ENCODE data around the gene TYK2.

TYK2 gene

GRCh38 chr19:10422046-10422461, 41.7 kb upstream of the TYK2 start:
- no peak overlapping the region for H2BK15ac ChIP-seq (replicated peaks; ENCODE audit: low read depth)
- no peak overlapping the region for H2AK5ac ChIP-seq (ENCODE audit: low read length)
- no peak overlapping the region for H3K4me3 ChIP-seq (ENCODE audit: low read length)
- no peak overlapping the region for H4K8ac ChIP-seq (ENCODE audit: low read depth, low read length)
- no peak overlapping the region for H3K27ac ChIP-seq (ENCODE audit: low read depth, low read length)
- no peak for DNase-seq
- no peak overlapping the region for H3K9ac ChIP-seq (ENCODE audit: low read length)
- H3K4ac ChIP-seq (ENCODE audit: low read depth, low read length), result no peak overlapping the region
- H3K56ac ChIP-seq (ENCODE audit: low read length), result peak overlapping the region; percentile 7
- no peak overlapping the region for H3K23ac ChIP-seq (ENCODE audit: low read length)
- H3K79me1 ChIP-seq (ENCODE audit: low read length), result no peaks in the 10 kb centered on the region
- no peaks in the 10 kb centered on the region for H3K4me1 ChIP-seq (ENCODE audit: control insufficient read depth, low read depth, low read length)
- peaks cover 19% of the 10 kb centered on the region for H3K27me3 ChIP-seq (ENCODE audit: insufficient read depth, low read length, poor library complexity)
- WGBS (ENCODE audit: extremely low coverage, insufficient coverage, low lambda C conversion rate), result no CpG with 5 or more reads among the region's 4 CpGs
- no peak overlapping the region for H3K18ac ChIP-seq (ENCODE audit: low read length)
- H3K36me3 ChIP-seq (ENCODE audit: control insufficient read depth, insufficient read depth, low read length), result no peaks in the 10 kb centered on the region
- no peaks in the 10 kb centered on the region for H3K79me2 ChIP-seq (ENCODE audit: control insufficient read depth, insufficient read depth, low read length)
- H2BK120ac ChIP-seq (ENCODE audit: low read depth, low read length), result no peak overlapping the region
- no peak overlapping the region for H3K4me2 ChIP-seq (ENCODE audit: low read length)
- H4K5ac ChIP-seq (ENCODE audit: low read length), result no peak overlapping the region
- H2BK5ac ChIP-seq (ENCODE audit: low read length), result no peak overlapping the region

- no CpG with 5 or more reads among the region's 17 CpGs for WGBS (ENCODE audit: extremely low coverage, insufficient coverage, low lambda C conversion rate)
Observed at GRCh38 chr19:10421240-10422045, 41.1 kb upstream of the TYK2 start.

GRCh38 chr19:10420444-10421239, 40.3 kb upstream of the TYK2 start, which contains the start of gene PDE4A:
Gene PDE4A (plus strand): TSS chr19:10420538. CDS start chr19:10420765, 227 bp downstream.
- Histone ChIP-seq H4K5ac (ENCODE audit: low read length) (no peak within 1 kb of the TSS), H3K4me2 (ENCODE audit: low read length) (peak within 1 kb of the TSS; percentile 89), H2AK5ac (ENCODE audit: low read length) (no peak within 1 kb of the TSS), H2BK5ac (ENCODE audit: low read length) (no peak within 1 kb of the TSS), H3K4ac (ENCODE audit: low read depth, low read length) (no peak within 1 kb of the TSS), H2BK120ac (ENCODE audit: low read depth, low read length) (no peak within 1 kb of the TSS), H3K79me1 (ENCODE audit: low read length) (no peaks in the 10 kb centered on the region), H3K27me3 (ENCODE audit: insufficient read depth, low read length, poor library complexity) (peaks cover 19% of the 10 kb centered on the region), H3K56ac (ENCODE audit: low read length) (peak within 1 kb of the TSS; percentile 71), H3K9ac (ENCODE audit: low read length) (peak within 1 kb of the TSS; percentile 51), H3K4me1 (ENCODE audit: control insufficient read depth, low read depth, low read length) (no peaks in the 10 kb centered on the region), H3K79me2 (ENCODE audit: control insufficient read depth, insufficient read depth, low read length) (no peaks in the 10 kb centered on the region), H3K23ac (ENCODE audit: low read length) (no peak within 1 kb of the TSS), H4K8ac (ENCODE audit: low read depth, low read length) (no peak within 1 kb of the TSS), H3K27ac (ENCODE audit: low read depth, low read length) (no peak within 1 kb of the TSS), H3K36me3 (ENCODE audit: control insufficient read depth, insufficient read depth, low read length) (no peaks in the 10 kb centered on the region), H2BK15ac (replicated peaks; ENCODE audit: low read depth) (no peak within 1 kb of the TSS), H3K4me3 (ENCODE audit: low read length) (peak within 1 kb of the TSS; percentile 21), H3K18ac (ENCODE audit: low read length) (no peak within 1 kb of the TSS)
- WGBS (ENCODE audit: extremely low coverage, insufficient coverage, low lambda C conversion rate), result no CpG with 5 or more reads among the region's 104 CpGs
- DNase-seq, result peak; percentile 40

More at GRCh38 chr19:10421240-10422045, 41.1 kb upstream of the TYK2 start:
- H3K79me2 ChIP-seq (ENCODE audit: control insufficient read depth, insufficient read depth, low read length), result no peaks in the 10 kb centered on the region
- H3K4ac ChIP-seq (ENCODE audit: low read depth, low read length), result no peak overlapping the region
- no peaks in the 10 kb centered on the region for H3K4me1 ChIP-seq (ENCODE audit: control insufficient read depth, low read depth, low read length)
- no peak overlapping the region for H3K9ac ChIP-seq (ENCODE audit: low read length)
- H3K36me3 ChIP-seq (ENCODE audit: control insufficient read depth, insufficient read depth, low read length), result no peaks in the 10 kb centered on the region
- no peak overlapping the region for H3K18ac ChIP-seq (ENCODE audit: low read length)
- H2BK5ac ChIP-seq (ENCODE audit: low read length), result no peak overlapping the region
- H4K5ac ChIP-seq (ENCODE audit: low read length), result no peak overlapping the region
- H2BK15ac ChIP-seq (replicated peaks; ENCODE audit: low read depth), result no peak overlapping the region
- no peak overlapping the region for H4K8ac ChIP-seq (ENCODE audit: low read depth, low read length)
- H3K4me2 ChIP-seq (ENCODE audit: low read length), result no peak overlapping the region
- H3K23ac ChIP-seq (ENCODE audit: low read length), result no peak overlapping the region
- no peak for DNase-seq
- H3K27ac ChIP-seq (ENCODE audit: low read depth, low read length), result no peak overlapping the region
- H2BK120ac ChIP-seq (ENCODE audit: low read depth, low read length), result no peak overlapping the region
- no peak overlapping the region for H2AK5ac ChIP-seq (ENCODE audit: low read length)
- no peak overlapping the region for H3K4me3 ChIP-seq (ENCODE audit: low read length)
- peaks cover 19% of the 10 kb centered on the region for H3K27me3 ChIP-seq (ENCODE audit: insufficient read depth, low read length, poor library complexity)
- no peaks in the 10 kb centered on the region for H3K79me1 ChIP-seq (ENCODE audit: low read length)
- H3K56ac ChIP-seq (ENCODE audit: low read length), result no peak overlapping the region

GRCh38 chr19:10419646-10420443, 39.5 kb upstream of the TYK2 start:
- H2BK5ac ChIP-seq (ENCODE audit: low read length), result no peak overlapping the region
- H3K79me1 ChIP-seq (ENCODE audit: low read length), result no peaks in the 10 kb centered on the region
- DNase-seq, result peak; percentile 98
- H3K36me3 ChIP-seq (ENCODE audit: control insufficient read depth, insufficient read depth, low read length), result no peaks in the 10 kb centered on the region
- no peak overlapping the region for H2AK5ac ChIP-seq (ENCODE audit: low read length)
- peak overlapping the region; percentile 25 for H3K9ac ChIP-seq (ENCODE audit: low read length)
- H4K8ac ChIP-seq (ENCODE audit: low read depth, low read length), result no peak overlapping the region
- no peak overlapping the region for H2BK15ac ChIP-seq (replicated peaks; ENCODE audit: low read depth)
- no peak overlapping the region for H4K5ac ChIP-seq (ENCODE audit: low read length)
- no peaks in the 10 kb centered on the region for H3K4me1 ChIP-seq (ENCODE audit: control insufficient read depth, low read depth, low read length)
- WGBS (ENCODE audit: extremely low coverage, insufficient coverage, low lambda C conversion rate), result no CpG with 5 or more reads among the region's 61 CpGs
- H3K23ac ChIP-seq (ENCODE audit: low read length), result no peak overlapping the region
- no peak overlapping the region for H3K18ac ChIP-seq (ENCODE audit: low read length)
- H3K4me3 ChIP-seq (ENCODE audit: low read length), result peak overlapping the region; percentile 21
- H3K4me2 ChIP-seq (ENCODE audit: low read length), result peak overlapping the region; percentile 89
- peak overlapping the region; percentile 71 for H3K56ac ChIP-seq (ENCODE audit: low read length)
- H3K27me3 ChIP-seq (ENCODE audit: insufficient read depth, low read length, poor library complexity), result peaks cover 14% of the 10 kb centered on the region
- no peaks in the 10 kb centered on the region for H3K79me2 ChIP-seq (ENCODE audit: control insufficient read depth, insufficient read depth, low read length)
- H3K27ac ChIP-seq (ENCODE audit: low read depth, low read length), result no peak overlapping the region
- H2BK120ac ChIP-seq (ENCODE audit: low read depth, low read length), result no peak overlapping the region
- H3K4ac ChIP-seq (ENCODE audit: low read depth, low read length), result no peak overlapping the region

GRCh38 chr19:10419200-10419645, 38.9 kb upstream of the TYK2 start:
- Histone ChIP-seq H2AK5ac (ENCODE audit: low read length) (no peak overlapping the region), H2BK5ac (ENCODE audit: low read length) (no peak overlapping the region), H2BK15ac (replicated peaks; ENCODE audit: low read depth) (no peak overlapping the region), H4K8ac (ENCODE audit: low read depth, low read length) (no peak overlapping the region), H3K27ac (ENCODE audit: low read depth, low read length) (no peak overlapping the region), H3K9ac (ENCODE audit: low read length) (peak overlapping the region; percentile 25), H3K27me3 (ENCODE audit: insufficient read depth, low read length, poor library complexity) (peaks cover 12% of the 10 kb centered on the region), H3K56ac (ENCODE audit: low read length) (peak overlapping the region; percentile 71), H3K4me1 (ENCODE audit: control insufficient read depth, low read depth, low read length) (no peaks in the 10 kb centered on the region), H3K79me1 (ENCODE audit: low read length) (no peaks in the 10 kb centered on the region), H3K23ac (ENCODE audit: low read length) (no peak overlapping the region), H2BK120ac (ENCODE audit: low read depth, low read length) (no peak overlapping the region), H3K4ac (ENCODE audit: low read depth, low read length) (no peak overlapping the region), H3K36me3 (ENCODE audit: control insufficient read depth, insufficient read depth, low read length) (no peaks in the 10 kb centered on the region), H3K79me2 (ENCODE audit: control insufficient read depth, insufficient read depth, low read length) (no peaks in the 10 kb centered on the region), H4K5ac (ENCODE audit: low read length) (no peak overlapping the region), H3K4me3 (ENCODE audit: low read length) (peak overlapping the region; percentile 21), H3K18ac (ENCODE audit: low read length) (no peak overlapping the region), H3K4me2 (ENCODE audit: low read length) (peak overlapping the region; percentile 89)
- WGBS (ENCODE audit: extremely low coverage, insufficient coverage, low lambda C conversion rate), result no CpG with 5 or more reads among the region's 40 CpGs
- no peak for DNase-seq
